H4 (cell line): ENCODE data around the gene DYNLT5. TPM values are rescaled to one million over a fixed set of nuclear protein-coding genes. Genes with fewer than 3 reads are reported as not detected.
A peak's percentile ranks its signal among the peaks of the same experiment; 100 is the strongest.
"Not testable (repeated sequence)": the region's sequence is repeated elsewhere in the genome, so short reads cannot be mapped to it uniquely, and the experiment has no call there.

Experiments used
- DNase-seq: peaks from one replicate; pipeline ENCODE4 v3.0.0-alpha.2; 2015; ENCODE audit warnings: low spot score
- total RNA-seq: library from RNA; depleted of rRNA; stranded (reverse); fragments of >200 nt; shearing (Covaris generic); gene quantifications from 2 replicates; pipeline ENCODE4 v1.2.3, GENCODE V29; 2014; rRNA removed

Gene DYNLT5
- not detected in 2 replicates for total RNA-seq

GRCh38 chr1:66752000-66752592, at the start of gene DYNLT5:
TSS of gene DYNLT5 (plus strand) at chr1:66752459. CDS start at chr1:66754659, 2,200 bp downstream.
- DNase-seq, result no peak

GRCh38 chr1:66704177-66704875, 47.9 kb upstream of the DYNLT5 start:
- DNase-seq, result no peak

- peak; percentile 25 for DNase-seq
These were observed 47.1 kb upstream of the DYNLT5 start for GRCh38 chr1:66705110-66705509.

GRCh38 chr1:66711420-66711819, 40.8 kb upstream of the DYNLT5 start:
- DNase-seq, result no peak

- no peak for DNase-seq
These were observed 39.4 kb upstream of the DYNLT5 start for GRCh38 chr1:66712839-66713238.

GRCh38 chr1:66723985-66724384, 28.3 kb upstream of the DYNLT5 start:
- DNase-seq, result no peak

GRCh38 chr1:66725885-66726665, 26.2 kb upstream of the DYNLT5 start:
- peak; percentile 72 for DNase-seq

- no peak for DNase-seq
These were observed 24.2 kb upstream of the DYNLT5 start for GRCh38 chr1:66728021-66728420.

- not testable (repeated sequence) for DNase-seq
These were observed 23.5 kb upstream of the DYNLT5 start for GRCh38 chr1:66728716-66729115.

- no peak for DNase-seq
These were observed 23.1 kb upstream of the DYNLT5 start for GRCh38 chr1:66729119-66729518.

GRCh38 chr1:66729523-66729922, 22.7 kb upstream of the DYNLT5 start:
- no peak for DNase-seq

- no peak for DNase-seq
These were observed 21.8 kb upstream of the DYNLT5 start for GRCh38 chr1:66730462-66730861.

GRCh38 chr1:66731170-66731865, 20.9 kb upstream of the DYNLT5 start:
- no peak for DNase-seq

GRCh38 chr1:66732407-66733166, 19.7 kb upstream of the DYNLT5 start:
- no peak for DNase-seq

- no peak for DNase-seq
These were observed 18.8 kb upstream of the DYNLT5 start for GRCh38 chr1:66733348-66734017.

GRCh38 chr1:66734531-66734930, 17.7 kb upstream of the DYNLT5 start:
- not testable (repeated sequence) for DNase-seq

- DNase-seq, result no peak
These were observed 14.4 kb upstream of the DYNLT5 start for GRCh38 chr1:66737836-66738235.

GRCh38 chr1:66739401-66740157, 12.7 kb upstream of the DYNLT5 start:
- DNase-seq, result no peak

- DNase-seq, result no peak
These were observed 6.8 kb upstream of the DYNLT5 start for GRCh38 chr1:66745451-66745850.

- DNase-seq, result no peak
These were observed 4.8 kb upstream of the DYNLT5 start for GRCh38 chr1:66747501-66747900.
